Measurements from ENCODE around the gene RHBDL2.
"Not testable (repeated sequence)": the region's sequence is repeated elsewhere in the genome, so short reads cannot be mapped to it uniquely, and the experiment has no call there.

Gene RHBDL2

DNA sequence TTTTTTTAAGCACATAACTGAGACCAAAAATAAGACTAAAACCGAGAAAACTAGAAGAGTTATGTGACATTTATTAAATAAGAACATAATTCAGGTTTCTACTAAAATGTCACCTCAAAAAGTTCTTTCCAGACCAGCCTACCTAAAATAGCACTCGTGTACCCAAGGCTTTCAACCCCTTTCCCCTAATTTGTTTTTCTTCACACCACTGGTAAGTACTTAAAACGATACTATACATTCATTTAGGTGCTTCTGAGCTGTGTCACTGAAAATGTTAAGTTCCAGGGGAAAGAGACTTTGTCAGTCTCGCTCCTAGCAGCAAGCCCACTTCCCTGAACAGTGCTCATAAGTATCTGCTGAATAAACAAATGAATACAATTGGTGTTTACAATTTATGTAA, 88.8 kb downstream of the RHBDL2 start:
- TF ChIP-seq, protein P1, sequence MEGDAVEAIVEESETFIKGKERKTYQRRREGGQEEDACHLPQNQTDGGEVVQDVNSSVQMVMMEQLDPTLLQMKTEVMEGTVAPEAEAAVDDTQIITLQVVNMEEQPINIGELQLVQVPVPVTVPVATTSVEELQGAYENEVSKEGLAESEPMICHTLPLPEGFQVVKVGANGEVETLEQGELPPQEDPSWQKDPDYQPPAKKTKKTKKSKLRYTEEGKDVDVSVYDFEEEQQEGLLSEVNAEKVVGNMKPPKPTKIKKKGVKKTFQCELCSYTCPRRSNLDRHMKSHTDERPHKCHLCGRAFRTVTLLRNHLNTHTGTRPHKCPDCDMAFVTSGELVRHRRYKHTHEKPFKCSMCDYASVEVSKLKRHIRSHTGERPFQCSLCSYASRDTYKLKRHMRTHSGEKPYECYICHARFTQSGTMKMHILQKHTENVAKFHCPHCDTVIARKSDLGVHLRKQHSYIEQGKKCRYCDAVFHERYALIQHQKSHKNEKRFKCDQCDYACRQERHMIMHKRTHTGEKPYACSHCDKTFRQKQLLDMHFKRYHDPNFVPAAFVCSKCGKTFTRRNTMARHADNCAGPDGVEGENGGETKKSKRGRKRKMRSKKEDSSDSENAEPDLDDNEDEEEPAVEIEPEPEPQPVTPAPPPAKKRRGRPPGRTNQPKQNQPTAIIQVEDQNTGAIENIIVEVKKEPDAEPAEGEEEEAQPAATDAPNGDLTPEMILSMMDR (IDR thresholded peaks at IDR 0.05; ENCODE audit: low read depth, low read length): no peak
- TF ChIP-seq, protein P2, sequence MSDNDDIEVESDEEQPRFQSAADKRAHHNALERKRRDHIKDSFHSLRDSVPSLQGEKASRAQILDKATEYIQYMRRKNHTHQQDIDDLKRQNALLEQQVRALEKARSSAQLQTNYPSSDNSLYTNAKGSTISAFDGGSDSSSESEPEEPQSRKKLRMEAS (IDR thresholded peaks at IDR 0.05; ENCODE audit: low read depth, low read length): no peak
- no peak for TF ChIP-seq MYC (IDR thresholded peaks at IDR 0.05; ENCODE audit: low read depth, low read length)
- TF ChIP-seq POLR2A (IDR thresholded peaks at IDR 0.05; ENCODE audit: extremely low read depth, insufficient read length): no peak
- H3K4me3 ChIP-seq (ENCODE audit: low read depth, low read length): no peak overlapping the region
- no peak for DNase-seq (ENCODE audit: low read depth)

DNA sequence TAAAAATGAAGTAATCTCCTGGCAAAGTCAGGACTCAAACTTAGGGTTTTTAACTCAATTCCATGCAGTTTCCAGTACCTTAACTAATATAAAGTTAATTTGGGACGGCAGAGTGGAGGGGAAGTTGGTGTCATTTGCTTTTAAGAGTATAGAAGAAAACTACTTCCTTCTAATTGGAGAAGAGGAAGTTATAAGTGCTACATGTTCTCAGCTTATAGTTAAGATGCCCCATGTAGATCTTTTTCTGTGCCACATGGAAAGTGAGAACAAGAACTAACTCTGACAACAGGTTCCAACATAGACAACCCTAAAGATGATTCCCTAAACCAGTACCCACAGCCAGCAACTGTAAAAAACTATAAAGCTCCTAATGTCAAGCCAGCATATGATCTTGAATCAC, 93.6 kb downstream of the RHBDL2 start:
- peak; percentile 63 for DNase-seq (ENCODE audit: low read depth)
- no peak overlapping the region for H3K4me3 ChIP-seq (ENCODE audit: low read depth, low read length)
- TF ChIP-seq POLR2A (IDR thresholded peaks at IDR 0.05; ENCODE audit: extremely low read depth, insufficient read length): no peak
- TF ChIP-seq MYC (IDR thresholded peaks at IDR 0.05; ENCODE audit: low read depth, low read length): no peak
- TF ChIP-seq, protein P1 (IDR thresholded peaks at IDR 0.05; ENCODE audit: low read depth, low read length): no peak
- TF ChIP-seq, protein P2 (IDR thresholded peaks at IDR 0.05; ENCODE audit: low read depth, low read length): no peak

DNA sequence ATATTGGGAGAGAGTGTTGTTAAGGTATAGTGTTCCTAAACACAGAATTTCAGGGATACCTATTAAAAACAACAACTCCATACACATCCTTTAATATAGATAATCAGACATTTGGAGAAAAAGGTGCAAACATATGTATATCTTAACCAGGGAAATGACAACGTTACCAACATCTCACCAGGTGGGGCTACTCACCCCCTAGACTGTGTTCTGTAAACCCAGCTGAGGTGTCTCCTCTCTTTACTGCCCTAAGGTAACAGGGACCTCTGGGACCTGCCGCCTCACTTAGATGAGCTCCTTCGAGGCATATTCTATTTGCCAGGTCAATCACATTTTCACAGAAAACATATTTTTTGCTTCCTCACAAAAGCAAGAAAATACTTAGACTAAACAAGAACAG, 95.4 kb downstream of the RHBDL2 start:
- DNase-seq (ENCODE audit: low read depth): no peak
- H3K4me3 ChIP-seq (ENCODE audit: low read depth, low read length): no peak overlapping the region
- TF ChIP-seq MYC (IDR thresholded peaks at IDR 0.05; ENCODE audit: low read depth, low read length) (no peak), POLR2A (IDR thresholded peaks at IDR 0.05; ENCODE audit: extremely low read depth, insufficient read length) (no peak)
- TF ChIP-seq, protein P2 (IDR thresholded peaks at IDR 0.05; ENCODE audit: low read depth, low read length): no peak
- TF ChIP-seq, protein P1 (IDR thresholded peaks at IDR 0.05; ENCODE audit: low read depth, low read length): no peak

DNA sequence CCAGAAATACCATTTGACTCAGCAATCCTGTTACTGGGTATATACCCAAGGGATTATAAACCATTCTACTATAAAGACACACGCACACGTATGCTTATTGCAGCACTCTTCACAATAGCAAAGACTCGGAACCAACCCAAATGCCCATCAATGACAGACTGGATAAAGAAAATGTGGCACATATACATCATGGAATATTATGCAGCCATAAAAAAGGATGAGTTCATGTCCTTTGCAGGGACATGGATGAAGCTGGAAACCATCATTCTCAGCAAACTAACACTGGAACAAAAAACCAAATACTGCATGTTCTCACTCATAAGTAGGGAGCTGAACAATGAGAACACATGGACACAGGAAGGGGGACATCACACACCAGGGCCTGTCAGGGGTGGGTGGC, 96.5 kb downstream of the RHBDL2 start:
- DNase-seq (ENCODE audit: low read depth); H3K4me3 ChIP-seq (ENCODE audit: low read depth, low read length): not testable (repeated sequence)

DNA sequence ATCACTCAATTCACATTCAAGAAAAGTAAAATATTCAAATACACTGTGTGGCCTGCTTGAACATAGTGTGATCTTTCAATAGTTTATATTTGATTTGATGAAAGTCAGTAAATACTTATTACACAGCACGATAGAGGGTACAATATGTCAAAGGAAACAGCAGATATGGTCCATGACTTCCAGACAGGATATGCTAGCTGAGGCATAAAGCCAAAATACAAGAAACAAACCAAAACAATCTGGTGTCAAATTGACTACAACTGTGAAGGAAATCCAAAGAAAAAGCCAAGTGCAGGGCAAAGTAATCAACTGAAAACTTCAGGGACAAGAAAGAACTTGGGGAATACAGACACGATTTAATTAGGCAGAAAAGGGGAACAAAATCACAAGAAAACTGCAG, 101.3 kb downstream of the RHBDL2 start:
- no peak for DNase-seq (ENCODE audit: low read depth)
- TF ChIP-seq MYC (IDR thresholded peaks at IDR 0.05; ENCODE audit: low read depth, low read length) (no peak), POLR2A (IDR thresholded peaks at IDR 0.05; ENCODE audit: extremely low read depth, insufficient read length) (no peak)
- TF ChIP-seq, protein P2 (IDR thresholded peaks at IDR 0.05; ENCODE audit: low read depth, low read length): no peak
- TF ChIP-seq, protein P1 (IDR thresholded peaks at IDR 0.05; ENCODE audit: low read depth, low read length): no peak
- no peak overlapping the region for H3K4me3 ChIP-seq (ENCODE audit: low read depth, low read length)

DNA sequence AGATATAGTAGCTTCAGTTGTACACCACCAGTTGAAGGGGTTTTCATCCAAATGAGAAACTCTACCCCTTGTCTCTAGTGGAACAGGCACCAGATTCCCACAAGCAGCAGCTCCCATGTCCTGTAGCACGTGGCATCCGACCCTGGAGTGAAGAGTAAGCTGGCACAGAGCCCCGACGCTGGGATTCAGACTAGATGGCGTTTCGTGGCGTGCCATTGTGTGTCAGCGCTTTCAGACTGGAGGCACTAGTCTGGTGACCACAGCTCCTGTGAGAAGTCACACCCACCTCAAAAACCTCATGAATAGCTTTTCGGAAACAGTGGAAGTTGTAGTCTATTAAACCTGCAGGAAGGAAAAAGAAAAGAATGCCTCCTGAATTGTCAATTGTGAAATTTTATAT, 102.3 kb downstream of the RHBDL2 start:
- no peak for DNase-seq (ENCODE audit: low read depth)
- TF ChIP-seq, protein P1 (IDR thresholded peaks at IDR 0.05; ENCODE audit: low read depth, low read length): no peak
- TF ChIP-seq MYC (IDR thresholded peaks at IDR 0.05; ENCODE audit: low read depth, low read length): no peak
- TF ChIP-seq POLR2A (IDR thresholded peaks at IDR 0.05; ENCODE audit: extremely low read depth, insufficient read length): no peak
- TF ChIP-seq, protein P2 (IDR thresholded peaks at IDR 0.05; ENCODE audit: low read depth, low read length): no peak
- no peak overlapping the region for H3K4me3 ChIP-seq (ENCODE audit: low read depth, low read length)

DNA sequence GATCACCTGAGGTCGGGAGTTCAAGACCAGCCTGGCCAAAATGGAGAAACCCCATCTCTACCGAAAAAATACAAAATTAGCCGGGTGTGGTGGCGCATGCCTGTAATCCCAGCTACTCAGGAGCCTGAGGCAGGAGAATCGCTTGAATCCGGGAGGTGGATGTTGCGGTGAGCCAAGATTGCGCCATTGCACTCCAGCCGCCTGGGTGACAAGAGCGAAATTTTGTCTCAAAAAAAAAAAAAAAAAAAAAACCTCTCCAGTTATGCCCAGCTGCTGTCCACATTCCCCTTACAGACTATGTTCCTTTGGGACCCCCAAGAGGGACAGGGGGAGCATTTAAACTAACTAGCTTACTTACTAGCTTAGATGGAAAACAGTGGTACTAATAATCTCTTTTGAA, 105.3 kb downstream of the RHBDL2 start:
- peak; percentile 51 for DNase-seq (ENCODE audit: low read depth)
- not testable (repeated sequence) for H3K4me3 ChIP-seq (ENCODE audit: low read depth, low read length)

Data from NB4 (cell line).